GM12874 (cell line): Measurements from ENCODE around the gene SEMA3D.

Experiments
- CTCF ChIP-seq: IDR thresholded peaks from 2 replicates; pipeline ENCODE4 v1.5.1; 2011; ENCODE audit warnings: low read depth, mild to moderate bottlenecking, control low read depth, low read length, moderate library complexity; ENCODE audit not compliant: insufficient read depth

The SEMA3D gene

DNA sequence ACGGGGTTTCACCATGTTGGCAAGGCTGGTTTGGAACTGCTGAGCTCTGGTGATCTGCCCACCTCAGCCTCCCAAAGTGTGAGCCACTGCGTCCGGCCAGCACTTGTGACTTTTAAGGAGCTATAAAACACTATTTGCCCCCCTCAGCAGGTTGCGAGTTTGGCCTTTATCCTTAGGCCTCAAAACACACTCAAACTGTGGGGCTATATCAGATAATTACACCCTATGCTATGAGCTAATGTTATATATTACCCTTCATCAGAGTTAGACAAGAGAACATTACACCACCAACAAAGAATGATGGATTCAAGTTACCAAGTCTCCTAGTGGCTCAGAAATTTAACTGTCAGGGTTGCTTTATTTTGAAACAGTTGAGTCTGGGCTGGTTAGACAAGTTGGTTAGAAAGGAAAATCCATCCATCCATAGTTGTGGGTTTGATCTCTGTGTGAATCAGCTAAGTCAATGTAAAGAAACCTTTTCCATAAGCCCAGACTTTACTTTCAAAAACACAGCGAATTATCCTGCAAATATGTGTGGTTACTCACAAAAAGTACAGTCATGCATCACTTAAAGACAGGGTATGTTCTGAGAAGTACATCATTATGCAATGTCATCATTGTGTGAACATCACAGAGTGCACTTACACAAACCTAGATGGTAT, 115.8 kb downstream of the SEMA3D start:
- no peak for TF ChIP-seq CTCF

DNA sequence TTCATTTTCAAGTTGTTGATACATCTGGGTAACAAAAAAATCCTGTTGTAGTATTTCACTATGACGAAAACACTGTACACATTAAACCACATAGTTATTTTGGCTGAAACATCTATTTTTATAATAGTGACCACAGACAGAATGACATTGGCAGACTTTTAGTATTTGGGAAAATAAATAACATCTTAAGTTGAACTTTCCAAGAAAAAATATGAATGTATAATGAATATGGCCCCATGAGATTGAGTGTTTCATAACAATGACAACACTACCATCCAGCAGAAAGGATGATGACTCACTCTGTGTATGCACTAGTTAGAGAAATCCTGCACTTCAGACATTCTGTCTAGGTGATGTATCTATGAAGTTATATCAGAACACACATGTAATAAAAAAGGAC, 118.1 kb downstream of the SEMA3D start:
- TF ChIP-seq CTCF, result no peak

DNA sequence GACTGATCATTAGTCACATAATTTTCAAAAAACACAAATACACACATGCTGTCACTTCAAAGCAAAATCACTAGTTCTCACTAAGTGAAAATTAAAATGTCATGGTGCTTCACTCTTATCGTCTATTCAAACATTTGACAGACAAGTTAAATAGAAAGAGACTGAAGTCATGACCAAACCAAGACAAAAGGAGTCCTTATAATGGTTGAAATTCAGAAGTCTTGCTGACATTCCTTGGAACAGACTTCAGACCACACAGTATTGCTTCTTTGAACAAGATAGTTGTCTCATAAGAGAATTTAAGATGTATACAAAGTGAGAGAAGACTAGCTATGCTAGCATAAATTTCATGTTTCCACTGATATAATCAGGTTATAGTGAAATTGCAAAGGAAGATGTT, 119.5 kb downstream of the SEMA3D start:
- no peak for TF ChIP-seq CTCF

GRCh38 chr7:85065888-85066485, 120.9 kb downstream of the SEMA3D start:
- TF ChIP-seq CTCF, result no peak

- TF ChIP-seq CTCF, result no peak
Observed at GRCh38 chr7:85065306-85065705, 121.5 kb downstream of the SEMA3D start.

GRCh38 chr7:85062651-85063050, 124.2 kb downstream of the SEMA3D start:
- no peak for TF ChIP-seq CTCF

DNA sequence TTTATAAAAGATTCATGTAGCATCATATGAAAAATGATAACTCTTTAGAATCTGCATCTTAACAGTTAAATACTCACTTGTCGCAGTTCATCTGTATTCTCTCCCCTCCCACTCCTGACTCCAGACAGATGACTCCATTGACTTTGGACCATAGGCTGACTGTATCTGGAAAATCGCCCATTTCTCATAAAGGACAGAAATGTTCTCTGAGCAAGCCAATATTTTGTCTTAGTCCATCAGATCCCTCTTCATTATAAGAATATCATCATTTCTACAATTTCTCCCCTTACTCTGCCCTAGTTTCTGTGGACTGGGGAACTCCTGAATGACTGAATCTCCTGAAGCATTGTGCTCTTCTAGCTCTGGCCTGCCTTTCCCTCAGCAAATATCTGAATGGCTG, 125.4 kb downstream of the SEMA3D start:
- TF ChIP-seq CTCF, result no peak
